HL-60 (cell line): Measurements from ENCODE around the gene AGRN.

Source experiments
- GABPA ChIP-seq: IDR thresholded peaks from 2 replicates; pipeline ENCODE4 v1.6.1; 2012; ENCODE audit warnings: low read depth
- POLR2AphosphoS5 ChIP-seq: IDR thresholded peaks from 2 replicates; pipeline ENCODE4 v1.6.1; 2012; ENCODE audit warnings: low read depth
- SPI1 ChIP-seq: IDR thresholded peaks from 2 replicates; pipeline ENCODE4 v1.6.1; 2012; ENCODE audit warnings: low read depth, mild to moderate bottlenecking, borderline replicate concordance
- TF ChIP-seq, protein P1 (sequence below): IDR thresholded peaks from one replicate; pipeline ENCODE4 v1.5.1; 2011; ENCODE audit warnings: low read length, control low read depth, inconsistent platforms; ENCODE audit not compliant: insufficient read depth
- TF ChIP-seq, protein P2 (sequence below): IDR thresholded peaks from 2 replicates; pipeline ENCODE4 v1.6.1; 2012; ENCODE audit warnings: low read depth; ENCODE audit not compliant: insufficient replicate concordance

- TF ChIP-seq, protein P1, sequence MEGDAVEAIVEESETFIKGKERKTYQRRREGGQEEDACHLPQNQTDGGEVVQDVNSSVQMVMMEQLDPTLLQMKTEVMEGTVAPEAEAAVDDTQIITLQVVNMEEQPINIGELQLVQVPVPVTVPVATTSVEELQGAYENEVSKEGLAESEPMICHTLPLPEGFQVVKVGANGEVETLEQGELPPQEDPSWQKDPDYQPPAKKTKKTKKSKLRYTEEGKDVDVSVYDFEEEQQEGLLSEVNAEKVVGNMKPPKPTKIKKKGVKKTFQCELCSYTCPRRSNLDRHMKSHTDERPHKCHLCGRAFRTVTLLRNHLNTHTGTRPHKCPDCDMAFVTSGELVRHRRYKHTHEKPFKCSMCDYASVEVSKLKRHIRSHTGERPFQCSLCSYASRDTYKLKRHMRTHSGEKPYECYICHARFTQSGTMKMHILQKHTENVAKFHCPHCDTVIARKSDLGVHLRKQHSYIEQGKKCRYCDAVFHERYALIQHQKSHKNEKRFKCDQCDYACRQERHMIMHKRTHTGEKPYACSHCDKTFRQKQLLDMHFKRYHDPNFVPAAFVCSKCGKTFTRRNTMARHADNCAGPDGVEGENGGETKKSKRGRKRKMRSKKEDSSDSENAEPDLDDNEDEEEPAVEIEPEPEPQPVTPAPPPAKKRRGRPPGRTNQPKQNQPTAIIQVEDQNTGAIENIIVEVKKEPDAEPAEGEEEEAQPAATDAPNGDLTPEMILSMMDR, result no peak
- TF ChIP-seq SPI1 (no peak), POLR2AphosphoS5 (no peak), GABPA (no peak)
- TF ChIP-seq, protein P2, sequence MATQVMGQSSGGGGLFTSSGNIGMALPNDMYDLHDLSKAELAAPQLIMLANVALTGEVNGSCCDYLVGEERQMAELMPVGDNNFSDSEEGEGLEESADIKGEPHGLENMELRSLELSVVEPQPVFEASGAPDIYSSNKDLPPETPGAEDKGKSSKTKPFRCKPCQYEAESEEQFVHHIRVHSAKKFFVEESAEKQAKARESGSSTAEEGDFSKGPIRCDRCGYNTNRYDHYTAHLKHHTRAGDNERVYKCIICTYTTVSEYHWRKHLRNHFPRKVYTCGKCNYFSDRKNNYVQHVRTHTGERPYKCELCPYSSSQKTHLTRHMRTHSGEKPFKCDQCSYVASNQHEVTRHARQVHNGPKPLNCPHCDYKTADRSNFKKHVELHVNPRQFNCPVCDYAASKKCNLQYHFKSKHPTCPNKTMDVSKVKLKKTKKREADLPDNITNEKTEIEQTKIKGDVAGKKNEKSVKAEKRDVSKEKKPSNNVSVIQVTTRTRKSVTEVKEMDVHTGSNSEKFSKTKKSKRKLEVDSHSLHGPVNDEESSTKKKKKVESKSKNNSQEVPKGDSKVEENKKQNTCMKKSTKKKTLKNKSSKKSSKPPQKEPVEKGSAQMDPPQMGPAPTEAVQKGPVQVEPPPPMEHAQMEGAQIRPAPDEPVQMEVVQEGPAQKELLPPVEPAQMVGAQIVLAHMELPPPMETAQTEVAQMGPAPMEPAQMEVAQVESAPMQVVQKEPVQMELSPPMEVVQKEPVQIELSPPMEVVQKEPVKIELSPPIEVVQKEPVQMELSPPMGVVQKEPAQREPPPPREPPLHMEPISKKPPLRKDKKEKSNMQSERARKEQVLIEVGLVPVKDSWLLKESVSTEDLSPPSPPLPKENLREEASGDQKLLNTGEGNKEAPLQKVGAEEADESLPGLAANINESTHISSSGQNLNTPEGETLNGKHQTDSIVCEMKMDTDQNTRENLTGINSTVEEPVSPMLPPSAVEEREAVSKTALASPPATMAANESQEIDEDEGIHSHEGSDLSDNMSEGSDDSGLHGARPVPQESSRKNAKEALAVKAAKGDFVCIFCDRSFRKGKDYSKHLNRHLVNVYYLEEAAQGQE, result no peak
Measured at GRCh38 chr1:1081311-1082238, 61.7 kb downstream of the AGRN start.
